Measurements from ENCODE around the gene PHF14.
A peak's percentile ranks its signal among the peaks of the same experiment; 100 is the strongest.
"Not testable (repeated sequence)": the region's sequence is repeated elsewhere in the genome, so short reads cannot be mapped to it uniquely, and the experiment has no call there.

Gene PHF14

DNA sequence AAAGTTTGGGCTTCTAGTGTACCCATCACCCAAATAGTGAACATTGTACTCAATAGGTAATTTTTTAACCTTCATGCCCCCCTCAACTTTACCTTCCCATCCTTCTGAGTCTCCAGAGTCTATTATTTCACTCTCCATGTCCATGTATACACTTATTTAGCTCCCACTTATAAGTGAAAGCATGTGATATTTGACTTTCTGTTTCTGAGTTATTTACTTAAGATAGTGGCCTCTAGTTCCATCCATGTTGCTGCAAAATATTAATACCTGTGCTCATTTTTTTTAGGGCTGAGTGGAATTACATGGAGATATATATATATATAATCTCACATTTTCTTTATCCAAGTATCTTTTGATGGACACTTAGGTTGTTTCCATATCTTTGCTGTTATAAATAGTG, 21.1 kb upstream of the PHF14 start:
- FAIRE-seq (no peak), DNase-seq (ENCODE audit: insufficient read length) (no peak)
- TF ChIP-seq POLR2AphosphoS5 (IDR thresholded peaks at IDR 0.05; ENCODE audit: low read depth, low read length) (no peak), POLR2A (IDR thresholded peaks at IDR 0.05; ENCODE audit: low read depth, low read length) (no peak), TAF1 (IDR thresholded peaks at IDR 0.05; ENCODE audit: borderline replicate concordance, low read depth, low read length) (no peak)

DNA sequence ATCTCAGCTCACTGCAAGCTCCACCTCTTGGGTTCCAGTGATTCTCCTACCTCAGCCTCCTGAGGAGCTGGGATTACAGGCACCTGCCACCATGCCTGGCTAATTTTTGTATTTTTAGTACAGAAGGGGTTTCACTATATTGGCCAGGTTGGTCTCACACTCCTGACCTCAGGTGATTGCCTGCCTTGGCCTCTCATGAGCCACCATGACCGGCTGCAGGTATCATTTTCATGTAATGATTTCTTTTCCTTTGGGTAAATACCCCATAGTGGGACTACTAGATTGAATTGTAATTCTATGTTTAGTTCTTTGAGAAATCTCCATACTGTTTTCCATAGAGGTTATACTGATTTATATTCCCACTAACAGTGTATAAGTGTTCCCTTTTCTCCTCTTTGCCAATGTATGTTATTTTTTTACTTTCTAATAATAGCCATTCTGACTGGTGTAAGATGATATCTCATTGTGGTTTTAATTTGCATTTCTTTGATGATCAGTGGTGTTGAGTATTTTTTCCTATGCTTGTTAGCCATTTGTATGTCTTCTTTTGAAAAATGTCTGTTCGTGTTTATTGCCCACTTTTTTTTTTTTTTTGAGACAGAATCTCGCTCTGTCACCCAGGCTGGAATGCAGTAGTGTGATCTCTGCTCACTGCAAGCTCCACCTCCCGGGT, 20.5 kb upstream of the PHF14 start:
- not testable (repeated sequence) for FAIRE-seq; DNase-seq (ENCODE audit: insufficient read length)

GRCh38 chr7:10956528-10956927, 17.1 kb upstream of the PHF14 start:
- no peak for TF ChIP-seq POLR2AphosphoS5 (IDR thresholded peaks at IDR 0.05; ENCODE audit: low read depth, low read length)
- no peak for TF ChIP-seq TAF1 (IDR thresholded peaks at IDR 0.05; ENCODE audit: borderline replicate concordance, low read depth, low read length)
- no peak for TF ChIP-seq POLR2A (IDR thresholded peaks at IDR 0.05; ENCODE audit: low read depth, low read length)
- DNase-seq (ENCODE audit: insufficient read length), result no peak
- FAIRE-seq, result no peak

DNA sequence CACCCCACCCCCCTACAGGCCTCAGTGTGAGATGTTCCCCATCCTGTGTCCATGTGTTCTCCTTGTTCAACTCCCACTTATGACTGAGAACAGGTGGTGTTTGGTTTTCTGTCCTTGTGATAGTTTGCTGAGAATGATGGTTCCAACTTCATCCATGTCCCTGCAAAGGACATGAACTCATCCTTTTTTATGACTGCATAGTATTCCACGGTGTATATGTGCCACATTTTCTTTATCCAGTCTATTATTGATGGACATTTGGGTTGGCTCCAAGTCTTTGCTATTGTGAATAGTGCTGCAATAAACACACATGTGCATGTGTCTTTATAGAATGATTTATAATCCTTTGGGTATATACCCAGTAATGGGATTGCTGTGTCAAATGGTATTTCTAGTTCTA, 13.4 kb upstream of the PHF14 start:
- not testable (repeated sequence) for DNase-seq (ENCODE audit: insufficient read length); FAIRE-seq

DNA sequence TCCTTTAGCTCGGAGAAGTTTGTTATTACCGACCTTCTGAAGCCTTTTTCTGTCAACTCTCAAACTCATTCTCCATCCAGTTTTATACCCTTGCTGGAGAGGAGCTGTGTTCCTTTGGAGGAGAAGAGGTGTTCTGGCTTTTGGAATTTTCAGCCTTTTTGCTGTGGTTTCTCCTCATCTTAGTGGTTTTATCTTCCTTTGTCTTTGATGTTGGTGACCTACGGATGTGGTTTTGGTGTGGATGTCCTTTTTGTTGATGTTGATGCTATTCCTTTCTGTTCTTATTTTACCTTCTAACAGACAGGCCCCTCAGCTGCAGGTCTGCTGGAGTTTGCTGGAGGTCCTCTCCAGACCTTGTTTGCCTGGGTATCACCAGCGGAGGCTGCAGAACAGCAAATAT, 8.7 kb upstream of the PHF14 start:
- FAIRE-seq, result not testable (repeated sequence)

GRCh38 chr7:10972174-10972573, 1.5 kb upstream of the PHF14 start:
- FAIRE-seq (no peak), DNase-seq (ENCODE audit: insufficient read length) (no peak)
- no peak for TF ChIP-seq POLR2AphosphoS5 (IDR thresholded peaks at IDR 0.05; ENCODE audit: low read depth, low read length)
- TF ChIP-seq TAF1 (IDR thresholded peaks at IDR 0.05; ENCODE audit: borderline replicate concordance, low read depth, low read length), result no peak
- no peak for TF ChIP-seq POLR2A (IDR thresholded peaks at IDR 0.05; ENCODE audit: low read depth, low read length)

More for the DNA sequence above, 8.7 kb upstream of the PHF14 start:
- DNase-seq (ENCODE audit: insufficient read length), result not testable (repeated sequence)

DNA sequence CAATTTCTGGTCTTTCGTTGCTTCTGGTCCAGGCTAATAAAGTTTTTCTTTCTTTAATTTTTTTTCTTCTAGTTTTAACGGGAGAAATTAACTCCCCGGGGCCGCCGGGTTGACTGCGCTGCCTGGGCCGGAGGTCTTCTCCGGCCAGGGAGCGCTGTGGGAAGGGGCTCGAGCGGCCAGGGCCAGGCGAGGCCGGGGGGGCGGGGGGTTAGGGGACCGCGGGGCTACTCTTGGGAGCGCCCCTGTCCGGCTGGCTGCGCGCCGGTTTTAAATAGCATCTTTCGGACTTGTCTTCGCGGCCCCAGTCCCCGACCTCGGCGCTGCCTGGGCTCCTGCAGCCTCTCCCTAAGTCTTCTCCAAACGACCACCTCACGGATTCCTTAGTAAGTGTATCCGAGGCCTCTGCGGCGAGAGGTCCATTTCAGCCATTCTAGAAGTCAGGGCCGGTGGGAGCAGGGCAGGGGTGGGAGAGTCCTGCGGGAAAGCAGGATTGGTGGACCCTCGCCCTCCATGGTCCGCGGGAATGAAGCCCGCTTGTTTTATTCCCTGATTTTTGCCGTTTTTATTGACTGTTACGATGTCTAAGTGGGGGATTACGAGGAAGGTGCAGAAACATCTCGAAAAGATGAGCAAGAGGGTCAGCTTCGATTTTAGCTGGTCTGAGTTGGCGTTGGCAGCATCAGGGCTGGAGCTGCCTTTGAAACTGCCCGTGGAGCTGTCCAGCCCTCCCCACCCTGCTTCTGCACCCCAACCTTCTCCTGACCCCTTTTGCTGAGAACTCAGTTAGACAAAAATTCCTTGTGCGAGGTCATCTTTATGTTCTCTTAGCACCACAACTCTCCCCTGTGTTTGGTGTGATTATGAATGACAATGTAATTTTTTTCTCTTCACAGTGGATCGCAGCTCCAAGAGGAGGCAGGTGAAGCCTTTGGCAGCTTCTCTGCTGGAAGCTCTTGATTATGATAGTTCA, 555 bp downstream of the PHF14 start:
- TF ChIP-seq TAF1 (IDR thresholded peaks at IDR 0.05; ENCODE audit: borderline replicate concordance, low read depth, low read length) (no peak), POLR2AphosphoS5 (IDR thresholded peaks at IDR 0.05; ENCODE audit: low read depth, low read length) (no peak), POLR2A (IDR thresholded peaks at IDR 0.05; ENCODE audit: low read depth, low read length) (no peak)
- peak; percentile 81 for FAIRE-seq
- peak; percentile 15 for DNase-seq (ENCODE audit: insufficient read length)

GRCh38 chr7:10977113-10977512, 3.4 kb downstream of the PHF14 start:
- FAIRE-seq (no peak), DNase-seq (ENCODE audit: insufficient read length) (no peak)
- TF ChIP-seq POLR2A (IDR thresholded peaks at IDR 0.05; ENCODE audit: low read depth, low read length) (no peak), TAF1 (IDR thresholded peaks at IDR 0.05; ENCODE audit: borderline replicate concordance, low read depth, low read length) (no peak), POLR2AphosphoS5 (IDR thresholded peaks at IDR 0.05; ENCODE audit: low read depth, low read length) (no peak)

- no peak for FAIRE-seq
- no peak for TF ChIP-seq TAF1 (IDR thresholded peaks at IDR 0.05; ENCODE audit: borderline replicate concordance, low read depth, low read length)
- no peak for TF ChIP-seq POLR2AphosphoS5 (IDR thresholded peaks at IDR 0.05; ENCODE audit: low read depth, low read length)
- TF ChIP-seq POLR2A (IDR thresholded peaks at IDR 0.05; ENCODE audit: low read depth, low read length), result no peak
Measured at GRCh38 chr7:10981317-10981716, 7.6 kb downstream of the PHF14 start.

GRCh38 chr7:10990748-10991147, 17.1 kb downstream of the PHF14 start:
- not testable (repeated sequence) for FAIRE-seq; DNase-seq (ENCODE audit: insufficient read length)

More at GRCh38 chr7:10981317-10981716, 7.6 kb downstream of the PHF14 start:
- DNase-seq (ENCODE audit: insufficient read length), result no peak

DNA sequence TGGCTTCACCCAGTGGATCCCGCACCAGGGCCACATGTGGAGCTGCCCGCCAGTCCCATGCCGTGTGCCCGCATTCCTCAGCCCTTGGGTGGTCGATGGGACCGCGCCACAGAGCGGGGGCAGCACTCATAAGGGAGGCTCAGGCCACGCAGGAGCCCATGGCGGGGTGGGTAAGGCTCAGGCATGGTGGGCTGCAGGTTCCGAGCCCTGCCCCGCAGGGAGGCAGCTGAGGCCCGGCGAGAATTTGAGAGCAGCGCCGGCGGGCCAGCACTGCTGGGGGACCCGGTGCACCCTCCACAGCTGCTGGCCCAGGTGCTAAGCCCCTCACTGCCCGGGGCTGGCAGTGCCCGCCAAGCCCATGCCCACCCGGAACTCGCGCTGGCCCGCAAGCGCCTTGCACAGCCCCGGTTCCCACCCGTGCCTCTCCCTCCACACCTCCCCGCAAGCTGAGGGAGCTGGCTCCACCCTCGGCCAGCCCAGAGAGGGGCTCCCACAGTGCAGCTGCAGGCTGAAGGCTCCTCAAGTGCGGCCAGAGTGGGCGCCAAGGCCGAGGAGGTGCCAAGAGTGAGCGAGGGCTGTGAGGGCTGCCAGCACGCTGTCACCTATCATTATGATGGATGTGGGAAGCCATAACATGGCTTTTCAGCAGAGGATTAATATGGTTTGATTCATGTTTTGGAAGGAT, 22.0 kb downstream of the PHF14 start:
- not testable (repeated sequence) for DNase-seq (ENCODE audit: insufficient read length); FAIRE-seq

GRCh38 chr7:10998996-10999757, 25.5 kb downstream of the PHF14 start:
- DNase-seq (ENCODE audit: insufficient read length), result no peak
- FAIRE-seq, result no peak
- no peak for TF ChIP-seq POLR2AphosphoS5 (IDR thresholded peaks at IDR 0.05; ENCODE audit: low read depth, low read length)
- TF ChIP-seq POLR2A (IDR thresholded peaks at IDR 0.05; ENCODE audit: low read depth, low read length), result no peak
- no peak for TF ChIP-seq TAF1 (IDR thresholded peaks at IDR 0.05; ENCODE audit: borderline replicate concordance, low read depth, low read length)

Data from GM12892 (cell line).